HG02885 (cell line): ENCODE measurements around the gene SBK3.

Experiments used
- ATAC-seq: cut with Tn5 transposase; IDR thresholded peaks from one replicate; pipeline ENCODE4 v1.9.1; 2021; ENCODE audit warnings: mild to moderate bottlenecking; ENCODE audit not compliant: unreplicated experiment, poor library complexity

Gene SBK3

GRCh38 chr19:55493052-55493644, 52.2 kb downstream of the SBK3 start:
- ATAC-seq = no peak

- ATAC-seq = no peak
Observed at GRCh38 chr19:55492362-55492944, 52.9 kb downstream of the SBK3 start.

GRCh38 chr19:55491546-55492360, 53.6 kb downstream of the SBK3 start:
- ATAC-seq = no peak
